GM12875 (cell line): ENCODE results near the gene VKORC1.
"Not testable (repeated sequence)": the region's sequence is repeated elsewhere in the genome, so short reads cannot be mapped to it uniquely, and the experiment has no call there.

ENCODE experiments used
- H3K4me3 ChIP-seq: one replicate; pipeline ENCODE4 v1.5.1; 2011; ENCODE audit warnings: low read depth, low read length, control low read depth
- TF ChIP-seq, protein P1 (sequence below): IDR thresholded peaks from 2 replicates; pipeline ENCODE4 v1.5.1; 2011; ENCODE audit warnings: low read depth, mild to moderate bottlenecking, control low read depth, inconsistent platforms, low read length, moderate library complexity, borderline replicate concordance; ENCODE audit not compliant: insufficient read depth

VKORC1 gene

DNA sequence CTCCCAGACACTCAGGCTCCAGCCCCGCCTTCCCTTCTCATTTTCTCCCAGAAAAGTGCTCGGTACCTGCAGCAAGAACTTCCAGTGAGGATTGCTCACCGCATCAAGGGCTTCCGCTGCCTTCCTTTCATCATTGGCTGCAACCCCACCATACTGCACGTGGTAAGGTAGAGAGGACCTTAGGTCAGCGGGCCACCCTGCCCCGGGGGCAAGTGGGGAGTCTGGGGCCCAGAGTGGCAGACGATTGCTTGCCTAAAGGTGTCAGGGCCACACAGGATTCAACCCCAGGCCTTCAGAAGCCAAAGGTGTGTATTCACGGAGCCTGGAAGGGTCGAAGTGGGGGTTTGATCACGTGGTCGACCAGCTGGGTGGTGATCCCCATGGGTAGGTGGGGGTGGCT lies 15.0 kb upstream of the VKORC1 start:
- TF ChIP-seq, protein P1, sequence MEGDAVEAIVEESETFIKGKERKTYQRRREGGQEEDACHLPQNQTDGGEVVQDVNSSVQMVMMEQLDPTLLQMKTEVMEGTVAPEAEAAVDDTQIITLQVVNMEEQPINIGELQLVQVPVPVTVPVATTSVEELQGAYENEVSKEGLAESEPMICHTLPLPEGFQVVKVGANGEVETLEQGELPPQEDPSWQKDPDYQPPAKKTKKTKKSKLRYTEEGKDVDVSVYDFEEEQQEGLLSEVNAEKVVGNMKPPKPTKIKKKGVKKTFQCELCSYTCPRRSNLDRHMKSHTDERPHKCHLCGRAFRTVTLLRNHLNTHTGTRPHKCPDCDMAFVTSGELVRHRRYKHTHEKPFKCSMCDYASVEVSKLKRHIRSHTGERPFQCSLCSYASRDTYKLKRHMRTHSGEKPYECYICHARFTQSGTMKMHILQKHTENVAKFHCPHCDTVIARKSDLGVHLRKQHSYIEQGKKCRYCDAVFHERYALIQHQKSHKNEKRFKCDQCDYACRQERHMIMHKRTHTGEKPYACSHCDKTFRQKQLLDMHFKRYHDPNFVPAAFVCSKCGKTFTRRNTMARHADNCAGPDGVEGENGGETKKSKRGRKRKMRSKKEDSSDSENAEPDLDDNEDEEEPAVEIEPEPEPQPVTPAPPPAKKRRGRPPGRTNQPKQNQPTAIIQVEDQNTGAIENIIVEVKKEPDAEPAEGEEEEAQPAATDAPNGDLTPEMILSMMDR = no peak
- no peak overlapping the region for H3K4me3 ChIP-seq

DNA sequence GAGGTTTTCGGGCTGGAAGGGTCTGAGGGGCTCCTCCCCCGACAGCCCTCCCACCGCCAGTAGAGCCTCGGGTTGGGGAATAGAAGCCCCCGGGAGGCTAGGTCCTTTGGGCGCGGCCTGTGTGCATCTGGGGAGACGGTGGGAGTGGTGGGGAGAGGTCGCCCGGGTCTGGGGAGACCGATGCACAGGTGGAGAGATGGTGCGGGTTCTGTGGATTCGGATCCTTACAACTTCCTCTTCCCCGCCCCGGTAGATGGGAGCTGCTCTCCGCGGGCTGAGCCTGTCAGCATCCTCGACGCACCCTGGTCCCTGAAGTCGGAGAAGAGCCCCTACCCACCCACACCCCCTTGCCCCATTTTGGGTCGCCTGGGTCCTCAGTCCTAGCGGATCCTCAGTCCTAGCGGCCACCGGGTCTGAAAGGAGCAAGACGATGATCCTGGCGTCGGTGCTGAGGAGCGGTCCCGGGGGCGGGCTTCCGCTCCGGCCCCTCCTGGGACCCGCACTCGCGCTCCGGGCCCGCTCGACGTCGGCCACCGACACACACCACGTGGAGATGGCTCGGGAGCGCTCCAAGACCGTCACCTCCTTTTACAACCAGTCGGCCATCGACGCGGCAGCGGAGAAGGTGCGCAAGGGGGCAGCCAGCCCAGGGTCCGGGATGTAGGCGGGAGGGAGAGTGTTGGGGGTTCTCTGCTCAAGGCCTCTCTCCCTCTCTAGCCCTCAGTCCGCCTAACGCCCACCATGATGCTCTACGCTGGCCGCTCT lies 14.4 kb upstream of the VKORC1 start:
- H3K4me3 ChIP-seq = peak overlapping the region; percentile 72
- TF ChIP-seq, protein P1 = no peak

DNA sequence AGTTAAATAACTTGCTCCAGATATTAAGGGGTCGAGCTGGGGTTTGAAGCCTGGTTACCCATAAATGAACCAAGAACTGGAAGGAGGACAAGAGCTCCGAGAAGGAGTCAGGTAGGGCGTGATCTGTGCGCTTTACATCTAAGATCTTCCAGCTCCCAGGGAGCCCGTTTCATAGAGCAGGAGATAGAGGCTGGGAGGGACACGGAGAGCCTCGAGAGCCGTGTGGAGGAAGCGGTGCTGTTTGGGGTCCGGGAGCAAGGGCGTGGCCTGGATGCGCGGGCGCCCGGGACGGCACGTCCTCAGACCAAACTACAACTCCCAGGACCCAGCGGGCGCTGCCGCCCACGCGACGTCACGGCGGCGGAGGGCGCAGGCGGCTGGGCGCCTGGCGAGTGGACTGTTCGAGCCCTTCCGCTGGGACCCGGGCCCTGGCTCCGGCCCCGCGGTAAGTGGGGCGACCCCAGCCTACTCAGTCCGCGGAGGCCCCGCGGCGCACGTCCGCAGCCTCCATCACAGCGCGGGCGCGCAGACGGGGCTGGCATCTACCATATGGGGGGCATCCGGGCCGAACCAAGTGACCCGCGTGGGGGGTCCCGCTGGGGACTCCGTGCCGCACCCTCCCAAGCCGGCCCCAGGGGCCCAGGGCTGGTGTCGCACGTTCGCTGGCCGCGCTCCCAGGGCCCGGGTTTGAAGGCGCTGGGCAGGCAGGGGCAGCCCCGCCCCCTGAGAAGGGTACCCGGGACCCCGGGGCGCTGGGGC lies 13.6 kb upstream of the VKORC1 start, which contains the start of gene BCKDK:
Gene BCKDK, plus strand, starts transcription at position 352 of the 759 bp plus-strand sequence. CDS start 838 bp downstream, outside the sequence.
- H3K4me3 ChIP-seq = peak within 1 kb of the TSS; percentile 72
- TF ChIP-seq, protein P1 = no peak

DNA sequence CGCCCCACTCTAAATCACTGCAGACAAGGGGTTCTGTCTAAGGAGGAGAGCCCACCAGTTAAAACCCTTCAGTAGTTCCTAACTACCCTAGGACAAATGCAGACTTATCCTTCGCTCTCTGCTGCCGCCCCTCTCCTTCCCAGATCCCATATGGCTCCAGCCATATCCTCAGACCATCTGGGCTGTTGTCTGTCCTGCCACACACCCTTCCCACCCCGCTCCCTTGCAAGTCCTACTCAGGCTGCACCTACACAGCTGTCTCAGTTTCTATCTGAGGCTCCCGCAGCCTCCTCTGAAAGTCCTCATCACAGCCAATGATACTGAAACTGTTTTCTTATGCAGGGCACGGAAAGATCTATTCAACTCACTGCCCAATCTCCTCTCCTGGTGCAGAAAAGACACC lies 12.9 kb upstream of the VKORC1 start:
- TF ChIP-seq, protein P1 = no peak
- H3K4me3 ChIP-seq = no peak overlapping the region

DNA sequence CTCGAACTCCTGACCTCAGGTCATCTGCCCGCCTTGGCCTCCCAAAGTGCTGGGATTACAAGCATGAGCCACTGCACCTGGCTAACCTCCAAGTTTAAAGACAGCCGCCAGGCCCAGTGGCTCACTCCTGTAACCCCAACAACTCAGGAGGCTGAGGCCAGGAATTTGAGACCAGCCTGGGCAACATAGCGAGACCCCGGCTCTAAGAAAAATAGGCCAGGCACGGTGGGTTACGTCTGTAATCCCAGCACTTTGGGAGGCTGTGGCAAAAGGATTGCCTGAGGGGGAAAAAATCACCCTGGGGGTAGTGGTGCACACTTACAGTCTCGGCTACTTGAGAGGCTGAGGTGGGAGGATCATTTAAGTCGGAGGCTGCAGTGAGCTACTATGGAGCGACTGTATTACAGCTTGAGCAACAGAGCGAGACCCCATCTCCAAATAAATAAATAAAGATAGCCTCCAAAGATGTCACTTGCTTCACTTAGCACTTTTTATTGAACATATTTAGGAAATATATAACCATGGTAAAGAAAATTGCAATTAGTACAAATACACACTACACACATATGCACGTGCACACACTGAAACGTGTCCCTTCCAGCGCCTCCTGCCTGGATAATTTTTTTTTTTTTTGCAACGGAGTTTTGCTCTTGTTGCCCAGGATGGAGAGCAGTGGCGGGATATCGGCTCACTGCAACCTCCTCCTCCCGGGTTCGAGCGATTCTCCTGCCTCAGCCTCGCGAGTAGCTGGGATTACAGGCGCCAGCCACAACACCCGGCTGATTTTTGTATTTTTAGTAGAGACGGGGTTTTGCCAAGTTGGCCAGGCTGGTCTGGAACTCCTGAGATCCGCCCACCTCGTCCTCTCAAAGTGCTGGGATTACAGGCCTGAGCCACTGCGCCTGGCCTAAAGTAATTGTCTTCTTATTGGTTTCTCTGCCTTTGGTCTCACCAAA lies 12.2 kb upstream of the VKORC1 start:
- TF ChIP-seq, protein P1 = no peak
- H3K4me3 ChIP-seq = no peak overlapping the region

DNA sequence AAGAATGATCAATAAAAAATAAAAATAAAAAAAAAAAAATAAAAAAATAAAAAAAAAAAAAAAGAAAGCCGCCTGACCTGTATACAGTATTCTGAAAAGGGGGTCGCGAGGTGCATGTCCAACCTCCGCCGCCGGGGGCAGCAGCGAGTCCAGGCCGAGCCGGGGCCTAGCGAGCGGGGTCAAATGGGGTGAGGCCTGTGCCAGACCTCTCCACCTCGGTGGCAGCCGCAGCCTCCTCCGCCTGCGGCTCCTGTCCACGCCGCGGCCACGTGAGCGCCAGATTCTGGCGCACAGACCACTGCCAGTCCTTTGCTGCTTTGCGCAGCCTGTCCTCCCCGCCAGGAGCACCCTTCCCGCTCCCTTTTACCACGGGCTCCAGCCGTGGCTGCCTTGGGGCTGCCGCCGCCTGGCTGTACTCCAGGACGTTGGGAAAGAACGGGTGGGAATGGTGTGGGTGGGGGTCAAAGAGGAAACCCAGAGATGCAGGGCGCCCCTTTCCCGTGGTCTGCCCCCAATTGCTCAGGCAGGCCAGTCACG lies 11.1 kb upstream of the VKORC1 start:
- H3K4me3 ChIP-seq = no peak overlapping the region
- TF ChIP-seq, protein P1 = peak; percentile 87

DNA sequence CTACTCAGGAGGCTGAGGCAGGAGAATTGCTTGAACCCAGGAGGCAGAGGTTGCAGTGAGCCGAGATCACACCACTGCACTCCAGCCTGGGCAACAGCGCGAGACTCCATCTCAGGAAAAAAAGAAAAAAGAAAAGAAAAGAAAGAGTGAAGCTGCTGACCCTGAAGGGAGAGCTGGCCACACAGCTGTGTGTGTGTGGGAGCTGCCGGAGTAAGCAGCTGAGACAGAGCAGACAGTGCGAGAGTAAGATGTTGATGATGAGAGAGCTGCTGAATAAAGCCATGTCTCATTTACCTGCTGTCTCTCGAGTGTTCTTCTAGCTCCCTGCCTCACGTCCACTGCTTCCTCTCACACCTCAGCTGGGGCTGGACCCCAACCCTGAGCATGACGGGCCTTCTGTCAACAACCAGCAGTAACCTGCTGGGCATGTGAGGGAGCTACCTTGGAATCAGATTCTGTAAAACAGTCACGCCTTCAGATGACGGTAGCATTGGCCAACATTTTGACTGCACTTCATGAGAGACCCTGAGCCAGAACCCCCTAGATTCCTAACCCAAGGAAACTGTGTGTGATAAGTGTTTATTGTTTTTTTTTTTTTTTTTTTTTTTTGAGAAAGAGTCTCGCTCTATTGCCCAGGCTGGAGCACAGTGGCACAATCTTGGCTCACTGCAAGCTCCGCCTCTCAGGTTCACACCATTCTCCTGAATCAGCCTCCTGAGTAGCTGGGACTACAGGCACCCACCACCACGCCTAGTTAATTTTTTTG lies 6.5 kb upstream of the VKORC1 start:
- H3K4me3 ChIP-seq = not testable (repeated sequence)
